Esophagus squamous epithelium (tissue), 4 donors: ENCODE measurements around the gene MAGEA10.

Experiments used
- CTCF ChIP-seq, 6 experiments: fragments of 450-650 bp in 4 of 6; fragments of 200-600 bp in 2 of 6; sonication (generic) in 2 of 6; IDR thresholded peaks; one replicate each; pipeline ENCODE4 v1.5.1; 2016 to 2019; ENCODE audit warnings: antibody characterized with exemption in 6 of 6, mild to moderate bottlenecking in 4 of 6, moderate library complexity in 4 of 6
- POLR2A ChIP-seq, 4 donors: fragments of 450-650 bp; IDR thresholded peaks; one replicate each; pipeline ENCODE4 v1.6.1; 2017; ENCODE audit warnings: antibody characterized with exemption in 4 of 4, mild to moderate bottlenecking in 4 of 4, moderate library complexity in 3 of 4

- TF ChIP-seq CTCF (IDR thresholded peaks at IDR 0.05) (no peak), POLR2A (IDR thresholded peaks at IDR 0.05) (no peak)
These were observed 21.1 kb downstream of the MAGEA10 start for GRCh38 chrX:152117305-152117704.
